Kidney (tissue), 14 donors: ENCODE data around the gene ESR2. TPM values are rescaled to one million over a fixed set of nuclear protein-coding genes. Genes with fewer than 3 reads are reported as not detected.

Source experiments
- DNase-seq, 5 donors: peaks; one replicate each; pipeline ENCODE4 v3.0.0-alpha.2; 2013 to 2020
- FAIRE-seq: peaks from 2 replicates; lab custom pipeline; 2012; peaks lifted over from hg19 to GRCh38; lab: Jason Lieb, UNC
- H3K27ac ChIP-seq, 2 donors: one replicate each; pipeline ENCODE4 v1.7.0; 2013; ENCODE audit warnings: low read depth in 2 of 2, low read length in 2 of 2, inconsistent platforms in 1 of 2
- H3K27me3 ChIP-seq: one replicate; pipeline ENCODE4 v1.7.1; 2013; ENCODE audit warnings: low read length, inconsistent platforms; ENCODE audit not compliant: control insufficient read depth, insufficient read depth
- H3K36me3 ChIP-seq, 3 donors: one replicate each; pipeline versions ENCODE4 v1.7.0 to v1.7.1; 2013; ENCODE audit warnings: low read length in 3 of 3, control low read depth in 1 of 3, inconsistent platforms in 1 of 3; ENCODE audit not compliant: insufficient read depth in 3 of 3, control insufficient read depth in 2 of 3
- H3K4me1 ChIP-seq, 3 donors: one replicate each; pipeline versions ENCODE4 v1.7.0 to v1.7.1; 2013; ENCODE audit warnings: low read length in 3 of 3, inconsistent platforms in 1 of 3, low read depth in 1 of 3; ENCODE audit not compliant: control insufficient read depth in 2 of 3, insufficient read depth in 2 of 3
- H3K4me3 ChIP-seq, 3 donors: one replicate each; pipeline versions ENCODE4 v1.7.0 to v1.8.1; 2013; ENCODE audit warnings: low read length in 3 of 3, control low read depth in 1 of 3, inconsistent platforms in 1 of 3
- H3K9ac ChIP-seq, 3 donors: one replicate each; pipeline versions ENCODE4 v1.7.0 to v1.7.1; 2013; ENCODE audit warnings: low read length in 3 of 3, control low read depth in 1 of 3, inconsistent platforms in 1 of 3
- H3K9me3 ChIP-seq, 3 donors: one replicate each; pipeline versions ENCODE4 v1.7.0 to v1.7.1; 2013; ENCODE audit warnings: low read length in 3 of 3, control low read depth in 1 of 3, inconsistent platforms in 1 of 3; ENCODE audit not compliant: control insufficient read depth in 2 of 3, insufficient read depth in 1 of 3
- CTCF ChIP-seq: IDR thresholded peaks from 3 replicates; pipeline ENCODE4 v1.5.1; 2012; ENCODE audit warnings: mild to moderate bottlenecking, moderate library complexity, borderline replicate concordance; ENCODE audit not compliant: insufficient read depth; ENCODE audit errors: extremely low read depth
- intact Hi-C: fragments of 100-400 bp; cut with DNase I; formaldehyde crosslinking; loops from one replicate; pipeline ENCODE4 v1.11.1; 2022
- polyA plus RNA-seq: library from polyadenylated mRNA; stranded (reverse); fragments of 350-450 nt; fragmentation: Illumina TruSeq; extraction: RNeasy Lipid Tissue Mini Kit (QIAGEN cat#74804); gene quantifications from one replicate; pipeline ENCODE4 v1.2.3, GENCODE V29; 2014; ENCODE audit warnings: low read depth, low replicate concordance; ENCODE audit not compliant: insufficient read depth
- total RNA-seq: library from RNA; stranded (reverse); fragmentation: NEBNext Ultra II Directional; extraction: Animal tissue kit (Norgen Biotek cat#: 25700); gene quantifications from one replicate; pipeline ENCODE4 v1.2.1, GENCODE V29; 2021
- donor health status: control.
- donor health status: control.
- donor health status: control.
- donor health status: control.
- donor health status: control.
- donor health status: DM: yes; HTN: yes; CAD: no.
- donor health status: Normal renal cell carcinoma (clear cell type).

The ESR2 gene
- total and polyA plus RNA-seq, 2 donors from 2014 or later, result 2.5 TPM; not detected in 1

- no peaks in the 10 kb centered on the region for H3K36me3 ChIP-seq
- H3K4me3 ChIP-seq, result no peak overlapping the region
- TF ChIP-seq CTCF, result no peak
- DNase-seq, result no peak
- intact Hi-C loops, result no loop called here
- H3K9me3 ChIP-seq, result no peaks in the 10 kb centered on the region
- H3K27me3 ChIP-seq, result no peaks in the 10 kb centered on the region
- H3K9ac ChIP-seq, result no peak overlapping the region
- no peak for FAIRE-seq
- peaks cover 0 to under 1% (median 0%) of the 10 kb centered on the region in 3 donors for H3K4me1 ChIP-seq
- H3K27ac ChIP-seq, result no peak overlapping the region
Observed at GRCh38 chr14:64253672-64254071, 40.5 kb downstream of the ESR2 start.

- H3K9me3 ChIP-seq, result no peaks in the 10 kb centered on the region
- peaks cover 0 to 2% (median 0%) of the 10 kb centered on the region in 3 donors for H3K4me1 ChIP-seq
- TF ChIP-seq CTCF, result no peak
- H3K9ac ChIP-seq, result no peak overlapping the region
- H3K4me3 ChIP-seq, result no peak overlapping the region
- H3K36me3 ChIP-seq, result no peaks in the 10 kb centered on the region
- no peak overlapping the region for H3K27ac ChIP-seq
- intact Hi-C loops, result no loop called here
- DNase-seq (peak in 3 of 5 donors; percentile 24 to 80 (median 59)), FAIRE-seq (no peak)
- H3K27me3 ChIP-seq, result no peaks in the 10 kb centered on the region
Observed at GRCh38 chr14:64249363-64249762, 44.8 kb downstream of the ESR2 start.

GRCh38 chr14:64248689-64249088 is 45.5 kb downstream of the ESR2 start:
- no peak for FAIRE-seq
- TF ChIP-seq CTCF, result no peak
- Histone ChIP-seq H3K27me3 (no peaks in the 10 kb centered on the region), H3K4me3 (no peak overlapping the region), H3K9me3 (no peaks in the 10 kb centered on the region), H3K36me3 (no peaks in the 10 kb centered on the region), H3K4me1 (peaks cover 0 to 2% (median 0%) of the 10 kb centered on the region in 3 donors), H3K9ac (no peak overlapping the region), H3K27ac (no peak overlapping the region)
- no peak for DNase-seq
- intact Hi-C loops, result no loop called here

GRCh38 chr14:64247195-64247594 is 47.0 kb downstream of the ESR2 start:
- no peak overlapping the region for H3K27ac ChIP-seq
- intact Hi-C loops, result no loop called here
- no peak overlapping the region for H3K4me3 ChIP-seq
- FAIRE-seq (no peak), DNase-seq (no peak)
- H3K36me3 ChIP-seq, result no peaks in the 10 kb centered on the region
- no peaks in the 10 kb centered on the region for H3K27me3 ChIP-seq
- H3K4me1 ChIP-seq, result peaks cover 0 to 2% (median 0%) of the 10 kb centered on the region in 3 donors
- H3K9me3 ChIP-seq, result no peaks in the 10 kb centered on the region
- no peak for TF ChIP-seq CTCF
- H3K9ac ChIP-seq, result no peak overlapping the region
